Tongue (tissue), 2 donors: Measurements from ENCODE around the gene CARD6. TPM values are rescaled to one million over a fixed set of nuclear protein-coding genes. Genes with fewer than 3 reads are reported as not detected.
"Not testable (repeated sequence)": the region's sequence is repeated elsewhere in the genome, so short reads cannot be mapped to it uniquely, and the experiment has no call there.

Experiments used
- DNase-seq: peaks from one replicate; pipeline ENCODE4 v3.0.0-alpha.2; 2015
- total RNA-seq: library from RNA; depleted of rRNA; stranded (reverse); fragments of >200 nt; gene quantifications from one replicate; pipeline ENCODE4 v1.2.3, GENCODE V29; 2014

CARD6 gene
- total RNA-seq: 3.1 TPM

GRCh38 chr5:40841068-40841805, at the start of gene CARD6:
Gene CARD6, plus strand, starts transcription at chr5:40841367. Its CDS starts 16 bp downstream, at chr5:40841383.
- DNase-seq: peak; percentile 19

GRCh38 chr5:40791715-40792139, 49.4 kb upstream of the CARD6 start:
- DNase-seq: no peak

- DNase-seq: not testable (repeated sequence)
These were observed 48.5 kb upstream of the CARD6 start for GRCh38 chr5:40792691-40793090.

GRCh38 chr5:40794340-40794739, 46.8 kb upstream of the CARD6 start:
- DNase-seq: not testable (repeated sequence)

GRCh38 chr5:40794877-40795276, 46.3 kb upstream of the CARD6 start:
- DNase-seq: not testable (repeated sequence)

DNA sequence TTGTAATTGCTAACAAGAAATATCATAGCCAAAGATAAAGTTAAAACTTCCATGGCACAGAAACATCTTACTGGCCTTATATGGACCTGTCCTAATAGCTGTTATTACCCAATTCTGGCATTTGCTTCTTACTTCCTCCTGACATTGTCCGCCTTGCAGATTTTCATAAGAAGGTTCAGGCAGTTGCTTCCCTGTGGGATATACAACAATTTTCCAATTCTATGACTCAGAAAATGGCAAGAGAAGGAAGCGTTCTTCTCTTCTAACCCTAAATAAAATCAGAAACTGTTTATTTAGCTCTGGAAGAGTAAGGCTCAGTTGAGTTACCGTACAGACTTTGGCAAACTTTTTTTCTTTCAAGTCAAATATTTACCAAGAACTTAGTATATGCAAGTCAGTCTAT, 44.7 kb upstream of the CARD6 start:
- no peak for DNase-seq

GRCh38 chr5:40797273-40798011, 43.7 kb upstream of the CARD6 start:
- DNase-seq: peak; percentile 71

GRCh38 chr5:40798012-40798800, 43.0 kb upstream of the CARD6 start, which contains the start of gene PRKAA1:
Gene PRKAA1, minus strand, starts transcription at chr5:40798374. Its CDS starts 185 bp downstream, at chr5:40798189.
- peak; percentile 95 for DNase-seq

DNA sequence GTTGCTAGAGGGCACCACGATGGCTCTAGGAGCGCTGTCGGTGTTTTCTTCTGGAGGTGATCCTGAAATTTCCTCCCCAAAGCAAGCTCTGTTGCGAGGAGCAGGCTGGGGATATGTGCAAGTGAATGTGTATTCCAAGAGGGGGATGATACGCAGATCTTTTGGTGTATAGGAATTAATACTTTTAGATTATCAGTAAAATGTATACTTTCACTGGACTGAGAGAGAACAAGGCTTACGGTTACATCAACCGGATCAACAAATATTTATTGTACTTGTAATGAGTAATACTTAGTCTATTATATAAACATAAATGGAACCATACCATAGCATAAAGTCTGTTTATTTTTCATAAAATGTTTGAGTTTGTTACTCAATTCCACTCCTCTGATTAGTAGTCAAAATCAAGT, 42.4 kb upstream of the CARD6 start:
- no peak for DNase-seq

DNA sequence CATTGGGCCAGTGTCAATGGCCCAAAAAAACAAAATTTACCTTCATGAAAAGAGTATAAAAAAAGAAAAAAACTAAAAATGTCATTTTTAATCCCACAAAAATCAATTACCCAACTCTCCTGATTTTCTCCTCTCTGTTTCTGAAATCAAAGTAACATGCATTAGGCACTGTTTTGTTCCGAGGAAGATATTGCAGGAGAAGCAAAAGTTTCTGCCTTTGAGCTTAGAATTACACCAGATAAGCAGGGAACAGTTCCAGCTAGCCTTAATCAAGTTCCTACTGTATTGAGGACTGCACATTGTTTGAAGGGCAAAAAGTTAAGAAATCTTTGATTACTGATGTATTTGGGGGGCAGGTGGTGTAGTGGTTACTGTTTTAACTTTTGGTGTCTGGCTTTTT, 41.9 kb upstream of the CARD6 start:
- DNase-seq: no peak

- DNase-seq: no peak
These were observed 39.2 kb upstream of the CARD6 start for GRCh38 chr5:40801771-40802562.

GRCh38 chr5:40812125-40812524, 29.0 kb upstream of the CARD6 start:
- DNase-seq: no peak

DNA sequence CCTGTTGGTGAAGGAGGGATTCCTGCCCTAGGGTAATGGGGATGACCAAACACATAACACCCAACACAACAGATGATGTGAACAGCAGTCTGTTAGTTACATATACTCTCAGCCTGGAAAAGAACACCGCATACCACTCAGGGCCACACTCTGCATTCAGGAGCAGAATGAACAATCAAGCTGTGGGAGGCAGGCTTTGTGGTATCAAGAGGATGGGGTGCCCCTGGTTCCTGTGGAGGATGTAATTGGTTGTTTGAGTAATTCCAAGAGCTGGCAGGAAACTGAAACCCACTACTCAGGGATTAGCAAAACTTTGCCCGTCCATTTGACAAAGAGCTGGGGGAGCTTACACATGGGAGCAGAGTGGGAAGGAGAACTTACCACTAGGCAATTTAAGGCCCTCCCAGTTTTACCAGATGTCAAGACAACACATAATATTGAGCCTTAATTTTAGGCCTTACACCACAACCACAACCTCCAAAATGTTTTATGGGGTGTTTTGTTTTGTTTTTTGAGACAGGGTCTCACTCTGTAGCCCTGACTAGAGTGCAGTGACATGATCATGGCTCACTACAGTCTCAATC, 27.4 kb upstream of the CARD6 start:
- no peak for DNase-seq

DNA sequence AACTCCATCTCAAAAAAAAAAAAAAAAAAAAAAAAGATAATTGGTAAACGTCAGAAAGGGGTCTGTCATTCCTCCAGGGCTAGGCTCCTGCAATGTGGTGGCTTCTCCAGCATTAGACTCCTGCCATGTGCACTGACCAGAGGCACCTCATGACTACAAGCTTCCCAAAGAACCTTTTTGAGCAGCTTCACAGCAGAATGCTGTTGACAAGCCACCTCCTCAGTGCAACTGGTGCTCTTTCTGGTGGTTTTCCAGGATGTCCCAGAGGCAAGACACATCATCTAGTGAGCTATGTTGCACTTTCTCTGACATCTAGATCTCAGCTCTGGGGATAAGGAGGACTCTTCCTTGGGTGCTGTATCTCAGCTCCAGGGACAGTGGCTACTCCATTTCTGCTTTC, 17.7 kb upstream of the CARD6 start:
- no peak for DNase-seq

GRCh38 chr5:40825461-40826043, 15.6 kb upstream of the CARD6 start:
- DNase-seq: not testable (repeated sequence)

DNA sequence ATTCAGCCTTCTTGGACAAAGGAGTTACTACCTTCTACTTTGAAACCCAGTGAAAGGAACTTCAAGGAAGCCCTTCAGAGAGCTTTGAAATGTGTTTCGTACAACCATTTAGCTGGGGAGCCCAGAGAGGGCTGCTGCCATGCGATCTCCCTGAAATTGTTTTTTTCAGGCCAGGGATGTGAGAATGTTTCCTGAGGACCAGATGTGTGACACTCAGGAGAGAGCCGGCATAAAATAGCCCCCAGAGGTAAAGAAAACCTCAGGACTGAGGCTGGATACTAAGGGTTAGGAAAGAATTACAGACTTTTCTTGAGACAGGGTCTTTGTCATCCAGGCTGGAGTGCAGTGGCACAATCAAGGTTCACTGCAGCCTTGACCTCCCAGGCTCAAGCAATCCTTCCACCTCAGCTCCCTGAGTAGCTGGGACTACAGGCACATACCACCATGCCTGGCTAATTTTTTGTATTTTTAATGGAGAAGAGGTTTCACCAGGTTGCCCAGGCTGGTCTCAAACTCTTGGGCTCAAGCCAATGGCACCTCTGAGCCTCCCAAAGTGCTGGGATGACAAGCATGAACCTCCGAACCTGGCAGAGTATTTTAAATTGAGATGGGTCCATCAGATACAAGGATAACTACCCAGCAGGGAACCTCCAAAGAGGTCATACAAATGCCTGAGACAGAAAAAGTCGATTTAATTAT, 14.5 kb upstream of the CARD6 start:
- no peak for DNase-seq

DNA sequence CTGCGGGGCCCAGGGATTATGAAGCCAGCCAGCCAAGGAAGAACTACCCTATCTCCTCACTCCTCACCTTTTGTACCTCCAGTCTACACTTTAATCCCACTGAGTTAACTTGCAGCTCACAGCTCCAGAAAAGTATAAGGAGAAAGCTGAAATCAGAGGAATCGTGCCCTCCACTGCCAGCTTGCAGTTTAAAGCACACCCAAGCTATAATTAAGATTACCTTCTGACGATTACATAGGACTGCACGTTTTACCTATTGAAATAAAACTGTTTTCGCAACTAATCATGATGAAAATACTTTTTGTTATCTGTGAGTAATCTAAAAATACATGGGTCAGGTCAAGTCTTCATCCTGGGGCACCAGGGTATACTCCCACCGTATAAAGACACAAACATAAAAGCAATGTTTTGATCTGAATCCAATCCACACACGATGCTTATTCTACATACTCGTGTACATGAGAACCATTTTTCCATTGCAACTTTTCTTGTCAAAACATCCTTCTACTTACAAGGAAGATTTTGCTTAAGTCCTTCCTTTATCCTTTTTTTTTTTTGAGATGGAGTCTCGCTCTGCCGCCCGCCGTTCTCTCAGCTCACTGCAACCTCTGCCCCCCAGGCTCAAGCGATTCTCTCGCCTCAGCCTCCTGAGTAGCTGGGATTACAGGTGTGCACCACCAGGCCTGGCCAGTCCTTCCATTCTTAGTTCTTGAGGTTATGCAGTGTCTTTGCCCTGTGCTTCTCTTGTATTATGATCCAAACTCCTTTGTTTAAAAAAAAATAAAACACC, 13.8 kb upstream of the CARD6 start:
- no peak for DNase-seq

DNA sequence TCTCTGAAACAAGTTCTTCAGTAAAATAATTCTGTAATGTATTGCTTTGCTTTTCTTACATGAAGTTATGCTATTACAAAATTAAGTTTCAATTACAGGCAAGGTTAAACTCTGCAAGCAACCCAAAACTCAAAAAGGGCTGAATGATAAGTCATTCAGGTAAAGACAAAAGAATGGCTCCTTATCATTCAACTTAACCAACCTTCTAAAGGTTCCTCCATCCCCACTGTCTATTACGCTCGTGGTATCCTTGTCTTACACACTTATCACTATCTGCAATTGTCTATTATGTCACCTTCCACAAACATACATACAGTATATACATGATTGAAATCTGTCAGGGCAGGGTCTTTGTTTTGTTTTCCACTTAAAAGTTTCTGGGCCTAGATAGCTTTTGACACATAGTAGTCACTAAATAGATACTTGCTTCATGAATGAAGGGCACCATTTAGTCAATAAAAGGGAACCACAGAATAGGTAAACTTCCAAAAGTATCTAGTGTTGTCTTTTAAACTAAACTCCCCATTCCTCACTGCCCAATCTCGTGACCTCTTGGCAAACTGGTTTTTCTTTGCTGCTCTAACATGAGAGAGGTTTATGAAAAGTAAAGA, 13.0 kb upstream of the CARD6 start:
- DNase-seq: no peak
